Mesenchymal stem cell (in vitro differentiated cells and primary cell): ENCODE measurements around the gene PPFIBP2.

Experiments used
- DNase-seq: peaks from one replicate; pipeline ENCODE4 v3.0.0-alpha.2; 2013
- H2AFZ ChIP-seq: one replicate; pipeline ENCODE4 v1.6.1; 2013; ENCODE audit warnings: low read depth, mild to moderate bottlenecking, control low read depth, inconsistent platforms, low read length, moderate library complexity
- H2AK5ac ChIP-seq: 2 replicates; pipeline ENCODE4 v1.6.1; 2013; ENCODE audit warnings: low read length, moderate library complexity, mild to moderate bottlenecking, inconsistent platforms; ENCODE audit not compliant: severe bottlenecking
- H2BK120ac ChIP-seq: one replicate; pipeline ENCODE4 v1.6.1; 2013; ENCODE audit warnings: low read depth, mild to moderate bottlenecking, inconsistent platforms, low read length, moderate library complexity
- H2BK12ac ChIP-seq, 2 experiments: one replicate each; pipeline ENCODE4 v1.6.1; 2013; ENCODE audit warnings: inconsistent platforms in 2 of 2, low read length in 2 of 2, mild to moderate bottlenecking in 2 of 2, moderate library complexity in 2 of 2, control low read depth in 1 of 2
- H2BK15ac ChIP-seq: one replicate; pipeline ENCODE4 v1.6.1; 2013; ENCODE audit warnings: mild to moderate bottlenecking, low read depth, inconsistent platforms; ENCODE audit not compliant: poor library complexity, severe bottlenecking
- H2BK5ac ChIP-seq: 2 replicates; pipeline ENCODE4 v1.6.1; 2013; ENCODE audit warnings: low read depth, mild to moderate bottlenecking, low read length, control low read depth, inconsistent platforms; ENCODE audit not compliant: poor library complexity, severe bottlenecking
- H3K14ac ChIP-seq, 2 experiments: one replicate each; pipeline ENCODE4 v1.6.1; 2013; ENCODE audit warnings: inconsistent platforms in 2 of 2, low read length in 2 of 2, control low read depth in 1 of 2, mild to moderate bottlenecking in 1 of 2, moderate library complexity in 1 of 2
- H3K18ac ChIP-seq, 2 experiments: one replicate each; pipeline ENCODE4 v1.6.1; 2013; ENCODE audit warnings: inconsistent platforms in 2 of 2, low read length in 2 of 2, control low read depth in 1 of 2, low read depth in 1 of 2, mild to moderate bottlenecking in 1 of 2
- H3K23ac ChIP-seq, 2 experiments: one replicate each; pipeline ENCODE4 v1.6.1; 2013; ENCODE audit warnings: inconsistent platforms in 2 of 2, low read length in 2 of 2, mild to moderate bottlenecking in 2 of 2, moderate library complexity in 2 of 2, control low read depth in 1 of 2
- H3K27ac ChIP-seq: 2 replicates; pipeline ENCODE4 v1.5.1; 2013; ENCODE audit warnings: mild to moderate bottlenecking, moderate library complexity, low read length, control low read depth, inconsistent platforms; ENCODE audit not compliant: poor library complexity, severe bottlenecking
- H3K27me3 ChIP-seq, 2 experiments: 2 replicates each; pipeline versions ENCODE4 v1.6.1 to v1.7.0; 2013; ENCODE audit warnings: low read length in 2 of 2, mild to moderate bottlenecking in 2 of 2, moderate library complexity in 2 of 2, control low read depth in 1 of 2, inconsistent platforms in 1 of 2; ENCODE audit not compliant: control insufficient read depth in 1 of 2, insufficient read depth in 1 of 2
- H3K36me3 ChIP-seq, 2 experiments: 2 replicates each; pipeline versions ENCODE4 v1.6.1 to v1.7.0; 2013; ENCODE audit warnings: low read length in 2 of 2, control low read depth in 1 of 2, inconsistent platforms in 1 of 2, low read depth in 1 of 2, mild to moderate bottlenecking in 1 of 2; ENCODE audit not compliant: insufficient read depth in 2 of 2, control insufficient read depth in 1 of 2
- H3K4ac ChIP-seq, 2 experiments: one replicate each; pipeline ENCODE4 v1.6.1; 2013; ENCODE audit warnings: inconsistent platforms in 2 of 2, low read length in 2 of 2, mild to moderate bottlenecking in 2 of 2, moderate library complexity in 2 of 2, control low read depth in 1 of 2, low read depth in 1 of 2
- H3K4me1 ChIP-seq: 2 replicates; pipeline ENCODE4 v1.6.1; 2013; ENCODE audit warnings: low read depth, low read length, control low read depth; ENCODE audit not compliant: control insufficient read depth, insufficient read depth
- H3K4me2 ChIP-seq: 2 replicates; pipeline ENCODE4 v1.6.1; 2013; ENCODE audit warnings: low read length, mild to moderate bottlenecking, inconsistent platforms; ENCODE audit not compliant: poor library complexity, severe bottlenecking
- H3K4me3 ChIP-seq, 2 experiments: 2 replicates each; pipeline versions ENCODE4 v1.5.1 to v1.7.0; 2013; ENCODE audit warnings: low read length in 2 of 2, mild to moderate bottlenecking in 2 of 2, control low read depth in 1 of 2, low read depth in 1 of 2; ENCODE audit not compliant: insufficient read depth in 1 of 2
- H3K79me1 ChIP-seq: replicated peaks from 2 replicates; pipeline ENCODE4 v1.6.1; 2013; ENCODE audit warnings: mild to moderate bottlenecking, control low read depth, low read length, inconsistent platforms; ENCODE audit not compliant: poor library complexity, severe bottlenecking
- H3K9ac ChIP-seq: 2 replicates; pipeline ENCODE4 v1.7.0; 2013; ENCODE audit warnings: mild to moderate bottlenecking, low read length, moderate library complexity
- H3K9me3 ChIP-seq: 2 replicates; pipeline ENCODE4 v1.7.0; 2013; ENCODE audit warnings: mild to moderate bottlenecking, low read length; ENCODE audit not compliant: control insufficient read depth
- H4K8ac ChIP-seq: one replicate; pipeline ENCODE4 v1.6.1; 2013; ENCODE audit warnings: inconsistent platforms, mild to moderate bottlenecking, low read length, moderate library complexity
- H4K91ac ChIP-seq: one replicate; pipeline ENCODE4 v1.6.1; 2013; ENCODE audit warnings: mild to moderate bottlenecking, low read length, inconsistent platforms
- WGBS: methylation state at CpG from one replicate; pipeline ENCODE4 v1.1.7; 2013; ENCODE audit warnings: mixed read lengths; 5-methylcytosine and 5-hydroxymethylcytosine counted together

Gene PPFIBP2

DNA sequence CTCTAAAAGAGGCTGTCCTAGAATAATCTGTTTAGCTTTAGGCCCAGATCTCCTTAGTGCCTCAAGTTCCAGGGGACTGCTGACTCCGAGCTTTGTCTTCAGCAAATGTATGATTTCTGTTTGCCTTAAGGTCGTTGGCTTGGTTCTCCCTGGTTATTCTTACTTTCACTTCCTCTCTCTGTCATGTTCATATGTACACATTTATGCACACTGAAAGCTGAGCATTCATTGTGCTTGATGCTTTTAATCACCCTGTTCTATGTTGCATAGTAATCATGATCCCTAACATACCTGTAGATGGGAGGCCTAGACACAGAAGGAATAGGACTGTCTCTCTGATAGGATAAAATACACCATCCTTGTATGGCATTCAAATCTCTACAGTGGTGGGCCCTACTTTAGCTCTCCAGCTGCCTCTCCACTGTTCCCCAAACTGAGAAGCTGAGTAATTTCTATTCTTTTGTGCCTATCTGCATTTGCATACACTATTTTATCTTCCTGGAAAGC lies 7.2 kb downstream of the PPFIBP2 start:
- 0% methylated on average over 1 of the region's 2 CpGs for WGBS
- DNase-seq = peak; percentile 5

DNA sequence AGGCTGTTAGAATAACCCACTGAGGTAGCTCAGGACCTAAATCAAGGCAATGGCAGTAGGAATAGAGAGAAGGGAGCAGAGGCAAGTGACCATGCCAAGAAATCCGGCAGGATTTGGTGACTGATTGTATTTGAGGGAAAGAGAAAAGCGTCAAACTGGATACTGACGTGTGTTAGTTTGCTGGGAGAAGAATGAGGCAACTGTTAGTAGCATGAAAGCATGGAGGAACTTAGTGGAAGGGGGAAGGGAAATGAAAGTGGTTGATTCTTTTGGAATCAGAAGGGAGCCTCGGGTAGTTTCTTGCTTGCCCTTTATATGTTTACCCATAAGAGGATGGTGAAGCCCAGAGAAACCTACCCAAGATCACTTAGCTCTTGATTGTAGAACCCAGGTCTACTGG lies 8.3 kb downstream of the PPFIBP2 start:
- no peak for DNase-seq
- H3K27ac ChIP-seq = no peak overlapping the region
- whole genome bisulfite sequencing = 69% methylated on average over 4 of the region's 4 CpGs
- no peak overlapping the region for H2BK5ac ChIP-seq
- H3K36me3 ChIP-seq = no peaks in the 10 kb centered on the region
- H3K18ac ChIP-seq = no peak overlapping the region
- no peak overlapping the region for H3K4me3 ChIP-seq
- no peak overlapping the region for H2AFZ ChIP-seq
- no peaks in the 10 kb centered on the region for H3K4me1 ChIP-seq
- H4K8ac ChIP-seq = no peak overlapping the region
- no peak overlapping the region for H3K4me2 ChIP-seq
- no peak overlapping the region for H3K4ac ChIP-seq
- H3K9me3 ChIP-seq = no peaks in the 10 kb centered on the region
- no peak overlapping the region for H3K14ac ChIP-seq
- no peak overlapping the region for H2BK120ac ChIP-seq
- no peak overlapping the region for H3K23ac ChIP-seq
- no peaks in the 10 kb centered on the region for H3K79me1 ChIP-seq
- H3K27me3 ChIP-seq = peaks cover 0 to 6% of the 10 kb centered on the region in 2 experiments
- no peak overlapping the region for H2AK5ac ChIP-seq
- no peak overlapping the region for H3K9ac ChIP-seq
- no peak overlapping the region for H2BK15ac ChIP-seq
- no peak overlapping the region for H2BK12ac ChIP-seq
- no peak overlapping the region for H4K91ac ChIP-seq

More for the DNA sequence above, 7.2 kb downstream of the PPFIBP2 start:
- Histone ChIP-seq H2AK5ac (no peak overlapping the region), H3K23ac (no peak overlapping the region), H3K79me1 (no peaks in the 10 kb centered on the region), H3K14ac (no peak overlapping the region), H3K27ac (no peak overlapping the region), H3K4ac (no peak overlapping the region), H3K4me1 (no peaks in the 10 kb centered on the region), H2BK5ac (no peak overlapping the region), H3K18ac (no peak overlapping the region), H2BK15ac (no peak overlapping the region), H3K9me3 (no peaks in the 10 kb centered on the region), H4K91ac (no peak overlapping the region), H4K8ac (no peak overlapping the region), H2BK120ac (no peak overlapping the region), H3K36me3 (no peaks in the 10 kb centered on the region), H3K4me3 (peak overlapping the region in 1 of 2 experiments; percentile 39), H2AFZ (no peak overlapping the region), H2BK12ac (no peak overlapping the region), H3K9ac (peak overlapping the region; percentile 65), H3K4me2 (no peak overlapping the region), H3K27me3 (peaks cover 0 to 12% of the 10 kb centered on the region in 2 experiments)

DNA sequence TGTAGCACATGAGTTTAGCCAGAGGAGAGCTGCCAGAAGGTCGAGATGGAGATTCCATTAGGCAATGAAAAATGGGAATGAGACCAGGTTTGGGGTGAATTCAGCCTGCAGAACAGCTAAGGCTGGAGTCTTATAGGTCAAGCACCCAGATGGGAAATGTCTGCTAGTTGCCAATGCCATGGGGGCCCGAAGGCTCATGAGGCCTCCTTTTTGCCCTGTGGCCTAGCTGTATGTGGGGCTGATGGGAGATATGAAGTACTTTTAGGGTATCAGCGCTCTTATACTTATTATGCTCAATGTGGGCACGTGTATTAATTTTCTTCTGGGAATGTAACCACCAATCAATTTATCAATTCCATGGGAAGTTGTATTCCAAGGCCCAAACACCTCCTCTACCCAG lies 8.7 kb downstream of the PPFIBP2 start:
- no peak for DNase-seq
- no peaks in the 10 kb centered on the region for H3K36me3 ChIP-seq
- H4K8ac ChIP-seq = no peak overlapping the region
- H3K4ac ChIP-seq = no peak overlapping the region
- peaks cover 0 to 6% of the 10 kb centered on the region in 2 experiments for H3K27me3 ChIP-seq
- no peak overlapping the region for H3K18ac ChIP-seq
- 66% methylated on average over 2 of the region's 4 CpGs for WGBS
- H2BK12ac ChIP-seq = no peak overlapping the region
- no peak overlapping the region for H3K23ac ChIP-seq
- no peak overlapping the region for H2BK120ac ChIP-seq
- H3K9ac ChIP-seq = no peak overlapping the region
- no peak overlapping the region for H2BK5ac ChIP-seq
- no peak overlapping the region for H2BK15ac ChIP-seq
- H3K9me3 ChIP-seq = no peaks in the 10 kb centered on the region
- H3K4me2 ChIP-seq = no peak overlapping the region
- H2AFZ ChIP-seq = no peak overlapping the region
- no peak overlapping the region for H3K4me3 ChIP-seq
- no peak overlapping the region for H4K91ac ChIP-seq
- H2AK5ac ChIP-seq = no peak overlapping the region
- H3K14ac ChIP-seq = no peak overlapping the region
- H3K79me1 ChIP-seq = no peaks in the 10 kb centered on the region
- no peak overlapping the region for H3K27ac ChIP-seq
- H3K4me1 ChIP-seq = no peaks in the 10 kb centered on the region

DNA sequence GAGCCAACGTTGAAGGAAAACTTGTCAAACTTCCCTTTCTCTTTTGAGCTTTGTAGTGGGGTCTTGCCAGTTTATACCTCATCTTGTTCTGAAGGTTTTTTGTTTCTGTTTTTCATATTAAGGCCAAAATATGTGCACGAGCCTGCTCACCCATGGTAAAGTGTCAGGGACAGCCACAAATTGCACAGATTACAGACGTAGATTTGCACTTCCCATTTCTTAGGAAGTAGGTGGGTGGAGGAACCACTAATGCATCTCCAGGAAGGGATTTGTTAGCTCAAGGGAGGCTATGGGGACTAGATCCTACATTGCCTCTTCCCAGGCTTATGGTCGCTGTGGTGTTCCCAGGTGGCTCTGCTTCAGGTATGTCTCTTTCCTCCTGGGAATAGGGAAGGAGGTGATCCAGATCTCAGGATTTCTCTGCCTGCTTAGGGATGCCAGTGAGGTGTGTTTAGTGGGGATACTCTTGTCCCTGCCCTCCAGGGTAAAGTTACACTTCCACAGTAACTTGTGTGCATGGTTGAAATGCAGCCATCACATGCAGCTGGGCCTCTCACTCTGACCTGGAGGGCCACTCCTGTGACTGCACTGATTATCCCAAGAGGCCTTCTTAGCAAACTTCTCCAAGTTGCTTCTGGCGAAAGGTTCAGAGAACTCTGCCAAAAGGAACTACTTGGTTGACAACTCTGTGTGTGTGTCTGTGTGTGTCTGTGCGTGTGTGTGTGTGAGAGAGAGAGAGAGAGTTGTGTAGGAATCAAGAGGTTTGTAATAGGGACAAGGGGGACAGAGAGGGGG lies 9.8 kb downstream of the PPFIBP2 start:
- H2BK120ac ChIP-seq = no peak overlapping the region
- H3K23ac ChIP-seq = no peak overlapping the region
- H2BK5ac ChIP-seq = no peak overlapping the region
- peaks cover 0 to 6% of the 10 kb centered on the region in 2 experiments for H3K27me3 ChIP-seq
- no peak overlapping the region for H4K91ac ChIP-seq
- no peak for DNase-seq
- H3K9me3 ChIP-seq = no peaks in the 10 kb centered on the region
- H3K14ac ChIP-seq = no peak overlapping the region
- H2AK5ac ChIP-seq = no peak overlapping the region
- no peak overlapping the region for H3K27ac ChIP-seq
- H3K79me1 ChIP-seq = no peaks in the 10 kb centered on the region
- H3K36me3 ChIP-seq = no peaks in the 10 kb centered on the region
- no peak overlapping the region for H2BK12ac ChIP-seq
- H2BK15ac ChIP-seq = no peak overlapping the region
- no peak overlapping the region for H3K18ac ChIP-seq
- no peak overlapping the region for H4K8ac ChIP-seq
- H3K4me3 ChIP-seq = peak overlapping the region in 1 of 2 experiments; percentile 57
- H2AFZ ChIP-seq = no peak overlapping the region
- no peaks in the 10 kb centered on the region for H3K4me1 ChIP-seq
- no peak overlapping the region for H3K4ac ChIP-seq
- H3K9ac ChIP-seq = peak overlapping the region; percentile 52
- H3K4me2 ChIP-seq = no peak overlapping the region
- 76% methylated on average over 6 of the region's 6 CpGs for whole genome bisulfite sequencing
